Mononuclear cell (primary cell): Measurements from ENCODE around the gene CMTM8. TPM values are rescaled to one million over a fixed set of nuclear protein-coding genes. Genes with fewer than 3 reads are reported as not detected.

ENCODE experiments used
- H3K27me3 ChIP-seq: 2 replicates; pipeline ENCODE4 v1.6.0; 2011; ENCODE audit warnings: low read length, control low read depth; ENCODE audit not compliant: insufficient read depth
- H3K4me1 ChIP-seq: 2 replicates; pipeline ENCODE4 v1.5.1; 2011; ENCODE audit warnings: mild to moderate bottlenecking, low read length, control low read depth; ENCODE audit not compliant: insufficient read depth
- H3K4me3 ChIP-seq: 2 replicates; pipeline ENCODE4 v1.5.1; 2011; ENCODE audit warnings: mild to moderate bottlenecking, low read length, moderate library complexity
- H3K9me3 ChIP-seq: 2 replicates; pipeline ENCODE4 v1.5.1; 2011; ENCODE audit warnings: low read depth, mild to moderate bottlenecking, control low read depth, low read length
- total RNA-seq: library from RNA; depleted of rRNA; stranded (reverse); fragments of >200 nt; gene quantifications from one replicate; pipeline ENCODE4 v1.2.3, GENCODE V29; 2012

CMTM8 gene
- total RNA-seq, 1 donor = 2.9 TPM

DNA sequence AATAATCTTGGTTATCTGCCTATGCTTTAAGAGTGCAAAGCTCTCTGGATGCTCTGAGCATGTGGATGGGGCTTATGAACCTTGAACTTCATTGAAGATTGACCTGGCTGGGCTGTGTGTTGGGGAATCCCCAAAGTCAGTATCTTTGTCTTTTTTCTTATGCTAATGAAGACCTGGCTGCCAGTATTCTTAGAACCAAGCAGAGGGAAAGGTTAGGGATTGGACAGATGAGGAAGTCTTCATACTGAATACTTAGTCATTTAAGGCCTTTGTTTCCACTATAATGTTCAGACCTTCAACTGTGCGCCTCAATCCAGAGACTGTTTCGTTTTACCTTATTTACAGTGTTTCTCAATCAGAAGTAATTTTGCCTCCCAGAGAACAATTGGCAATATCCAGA is 110.7 kb downstream of the CMTM8 start:
- Histone ChIP-seq H3K4me1 (peaks cover 3% of the 10 kb centered on the region), H3K9me3 (no peaks in the 10 kb centered on the region), H3K27me3 (no peaks in the 10 kb centered on the region), H3K4me3 (no peak overlapping the region)

GRCh38 chr3:32352563-32352962 is 114.1 kb downstream of the CMTM8 start:
- H3K4me3 ChIP-seq = no peak overlapping the region

GRCh38 chr3:32353351-32353750 is 114.9 kb downstream of the CMTM8 start:
- Histone ChIP-seq H3K4me3 (no peak overlapping the region), H3K9me3 (no peaks in the 10 kb centered on the region), H3K4me1 (peaks cover 3% of the 10 kb centered on the region), H3K27me3 (no peaks in the 10 kb centered on the region)

More at GRCh38 chr3:32352563-32352962, 114.1 kb downstream of the CMTM8 start:
- H3K4me1 ChIP-seq = peaks cover 3% of the 10 kb centered on the region
- no peaks in the 10 kb centered on the region for H3K27me3 ChIP-seq
- no peaks in the 10 kb centered on the region for H3K9me3 ChIP-seq

GRCh38 chr3:32354362-32354778 is 115.9 kb downstream of the CMTM8 start:
- no peaks in the 10 kb centered on the region for H3K27me3 ChIP-seq

DNA sequence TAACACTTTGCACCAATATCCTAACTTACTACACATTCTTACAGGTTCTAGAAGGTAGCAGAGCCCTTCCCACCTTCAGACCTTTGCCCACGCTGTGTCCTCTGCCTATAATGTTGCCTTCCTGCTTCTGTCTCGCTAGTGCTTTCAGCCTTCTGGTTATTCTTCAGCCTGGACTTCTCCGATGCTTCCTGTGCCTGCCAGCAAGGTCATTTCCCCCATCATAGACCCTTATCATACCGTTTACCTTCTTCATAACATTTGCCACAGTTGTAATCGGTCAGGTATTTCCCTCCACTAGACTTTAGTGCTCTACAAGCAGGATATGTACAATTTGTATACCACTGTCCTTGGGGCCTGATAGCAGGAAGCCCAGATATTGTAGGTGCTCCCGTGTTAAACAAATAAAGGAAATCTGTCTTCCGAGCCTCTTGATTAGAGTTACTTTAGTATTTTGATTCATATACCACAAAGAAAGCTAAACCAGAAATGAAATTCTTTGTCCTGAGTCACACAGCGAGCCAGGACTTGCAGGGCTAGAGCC is 117.3 kb downstream of the CMTM8 start:
- Histone ChIP-seq H3K27me3 (no peaks in the 10 kb centered on the region), H3K9me3 (no peaks in the 10 kb centered on the region), H3K4me3 (no peak overlapping the region), H3K4me1 (peaks cover 3% of the 10 kb centered on the region)

More at GRCh38 chr3:32354362-32354778, 115.9 kb downstream of the CMTM8 start:
- Histone ChIP-seq H3K9me3 (no peaks in the 10 kb centered on the region), H3K4me1 (peaks cover 3% of the 10 kb centered on the region), H3K4me3 (no peak overlapping the region)

DNA sequence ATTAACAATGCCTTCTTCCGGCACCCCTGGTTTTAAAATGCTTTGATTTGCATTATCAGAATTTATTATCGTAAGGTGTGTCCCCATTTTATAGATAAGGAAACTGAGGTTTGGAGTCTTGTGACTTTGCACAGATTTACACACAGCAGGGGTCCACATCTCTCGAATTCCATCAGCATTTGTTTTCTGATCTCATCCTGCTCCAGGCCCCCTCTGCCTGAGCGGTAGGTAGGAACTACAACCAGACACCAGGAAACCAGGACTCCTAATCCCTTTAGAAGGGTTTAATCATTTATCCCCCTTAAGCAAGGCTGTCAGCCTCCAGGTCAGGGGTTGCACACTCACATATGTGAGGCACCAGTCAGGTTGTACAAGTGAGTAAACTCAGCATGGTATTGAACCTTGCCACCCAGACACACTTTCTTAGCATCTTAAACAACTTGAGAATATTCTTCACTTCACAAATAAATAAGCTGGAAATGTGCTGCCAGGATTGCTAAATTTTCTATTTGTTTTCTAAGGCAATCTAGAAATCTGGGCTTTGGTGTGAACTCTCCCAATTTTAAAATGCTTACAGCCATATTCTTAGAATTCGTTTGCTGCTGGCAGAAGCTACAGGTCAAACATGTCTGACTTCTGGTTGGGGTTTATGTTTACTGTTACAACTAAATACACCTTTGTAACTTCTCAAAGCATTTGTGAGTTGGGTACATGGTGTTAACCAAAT is 121.4 kb downstream of the CMTM8 start:
- Histone ChIP-seq H3K4me3 (no peak overlapping the region), H3K27me3 (no peaks in the 10 kb centered on the region), H3K4me1 (no peaks in the 10 kb centered on the region), H3K9me3 (no peaks in the 10 kb centered on the region)

DNA sequence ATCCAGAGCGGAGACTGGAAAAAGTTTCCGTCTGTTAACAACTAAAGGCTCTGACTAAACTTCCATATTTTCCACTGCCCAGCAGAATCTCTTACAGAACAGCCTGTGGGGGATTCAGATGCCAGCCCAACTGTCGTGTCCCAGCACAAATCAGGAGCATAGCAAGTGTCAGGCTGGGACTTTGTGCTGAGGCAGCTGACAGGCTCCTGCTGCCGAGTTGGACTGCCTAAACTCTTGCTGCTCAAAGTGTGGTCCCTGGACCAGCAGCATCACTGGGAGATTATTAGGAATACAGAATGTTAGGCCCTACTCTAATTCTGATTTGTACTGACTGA is 122.0 kb downstream of the CMTM8 start:
- Histone ChIP-seq H3K27me3 (no peaks in the 10 kb centered on the region), H3K9me3 (no peaks in the 10 kb centered on the region), H3K4me3 (no peak overlapping the region), H3K4me1 (no peaks in the 10 kb centered on the region)

DNA sequence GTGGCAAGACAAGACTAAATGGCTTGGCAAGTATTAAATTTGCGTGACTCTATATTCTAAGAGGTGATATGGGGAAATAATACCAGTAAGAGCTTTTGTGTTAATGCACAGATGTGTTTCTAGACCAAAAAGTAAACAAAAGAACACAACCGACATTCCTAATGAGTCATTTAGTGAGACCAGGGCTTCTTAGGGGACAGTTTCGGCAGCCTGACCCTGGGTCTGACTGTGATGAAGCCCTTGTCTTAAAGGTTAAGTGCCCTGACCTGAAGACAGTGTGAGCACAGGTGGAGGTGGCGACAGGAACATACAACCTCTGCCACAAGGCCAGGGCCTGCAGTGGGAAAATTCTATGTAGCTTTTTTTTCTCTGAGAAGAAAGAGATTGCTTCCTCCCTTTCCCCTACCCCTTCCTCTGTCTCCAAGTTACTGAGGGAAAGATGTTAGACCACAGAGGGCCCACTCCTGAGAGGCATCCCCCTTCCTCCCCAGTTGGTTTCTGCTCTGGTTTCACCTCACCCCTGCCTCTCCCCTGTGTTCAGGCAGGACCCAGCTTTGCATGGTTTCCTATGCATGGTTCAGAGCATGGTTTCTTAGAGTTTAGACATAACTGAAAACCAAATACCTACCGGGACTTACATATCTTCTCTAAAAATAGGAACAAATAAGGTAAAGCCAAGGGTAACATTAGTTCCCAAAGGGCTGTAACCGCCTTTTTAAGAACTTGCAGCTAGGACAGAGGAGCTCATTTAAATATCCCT is 128.3 kb downstream of the CMTM8 start:
- peaks cover 4% of the 10 kb centered on the region for H3K4me1 ChIP-seq
- no peaks in the 10 kb centered on the region for H3K9me3 ChIP-seq
- no peak overlapping the region for H3K4me3 ChIP-seq
- no peaks in the 10 kb centered on the region for H3K27me3 ChIP-seq

DNA sequence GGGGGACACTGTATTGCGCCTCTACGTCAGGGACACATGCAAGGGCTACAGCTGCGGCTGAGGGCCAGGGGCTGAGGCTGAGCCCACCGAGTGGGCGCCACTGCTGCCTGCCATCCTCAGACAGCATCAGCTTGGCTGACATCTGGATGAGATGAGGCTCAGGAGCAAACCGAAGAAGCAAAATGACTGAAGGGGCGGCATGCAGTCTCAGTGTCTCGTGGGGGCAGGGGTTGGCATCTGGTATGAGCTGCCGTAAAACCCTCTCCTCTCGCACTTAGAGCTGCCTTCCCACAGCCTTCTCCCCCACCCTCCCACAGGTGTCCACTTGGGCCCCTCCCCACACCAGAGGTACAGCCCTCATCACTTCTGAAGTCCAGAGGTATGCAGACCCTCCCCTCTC is 129.0 kb downstream of the CMTM8 start:
- Histone ChIP-seq H3K9me3 (no peaks in the 10 kb centered on the region), H3K27me3 (no peaks in the 10 kb centered on the region), H3K4me1 (peaks cover 4% of the 10 kb centered on the region), H3K4me3 (no peak overlapping the region)

GRCh38 chr3:32371461-32372212 is 133.2 kb downstream of the CMTM8 start:
- Histone ChIP-seq H3K27me3 (no peaks in the 10 kb centered on the region), H3K9me3 (no peaks in the 10 kb centered on the region), H3K4me1 (peaks cover 12% of the 10 kb centered on the region), H3K4me3 (no peak overlapping the region)

DNA sequence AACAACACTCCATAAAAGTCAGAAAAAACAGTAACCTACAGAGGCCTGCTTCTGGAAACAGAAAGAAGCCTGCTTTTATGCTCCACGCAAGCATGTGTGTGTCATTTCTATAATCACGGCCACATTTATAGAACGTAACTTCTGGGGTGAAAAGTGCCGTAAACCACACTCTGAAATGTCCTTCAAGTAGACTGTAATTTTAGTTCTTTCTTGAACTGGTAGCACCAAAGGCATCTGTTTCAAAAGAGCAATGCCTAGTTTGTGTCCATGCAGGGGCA is 133.7 kb downstream of the CMTM8 start:
- H3K4me1 ChIP-seq = peaks cover 12% of the 10 kb centered on the region
- H3K9me3 ChIP-seq = no peaks in the 10 kb centered on the region
- no peak overlapping the region for H3K4me3 ChIP-seq
- H3K27me3 ChIP-seq = no peaks in the 10 kb centered on the region

- Histone ChIP-seq H3K27me3 (no peaks in the 10 kb centered on the region), H3K4me3 (no peak overlapping the region), H3K4me1 (peaks cover 12% of the 10 kb centered on the region), H3K9me3 (no peaks in the 10 kb centered on the region)
These were observed 134.8 kb downstream of the CMTM8 start for GRCh38 chr3:32373276-32373675.

GRCh38 chr3:32373844-32374243 is 135.4 kb downstream of the CMTM8 start:
- H3K4me1 ChIP-seq = peaks cover 12% of the 10 kb centered on the region

DNA sequence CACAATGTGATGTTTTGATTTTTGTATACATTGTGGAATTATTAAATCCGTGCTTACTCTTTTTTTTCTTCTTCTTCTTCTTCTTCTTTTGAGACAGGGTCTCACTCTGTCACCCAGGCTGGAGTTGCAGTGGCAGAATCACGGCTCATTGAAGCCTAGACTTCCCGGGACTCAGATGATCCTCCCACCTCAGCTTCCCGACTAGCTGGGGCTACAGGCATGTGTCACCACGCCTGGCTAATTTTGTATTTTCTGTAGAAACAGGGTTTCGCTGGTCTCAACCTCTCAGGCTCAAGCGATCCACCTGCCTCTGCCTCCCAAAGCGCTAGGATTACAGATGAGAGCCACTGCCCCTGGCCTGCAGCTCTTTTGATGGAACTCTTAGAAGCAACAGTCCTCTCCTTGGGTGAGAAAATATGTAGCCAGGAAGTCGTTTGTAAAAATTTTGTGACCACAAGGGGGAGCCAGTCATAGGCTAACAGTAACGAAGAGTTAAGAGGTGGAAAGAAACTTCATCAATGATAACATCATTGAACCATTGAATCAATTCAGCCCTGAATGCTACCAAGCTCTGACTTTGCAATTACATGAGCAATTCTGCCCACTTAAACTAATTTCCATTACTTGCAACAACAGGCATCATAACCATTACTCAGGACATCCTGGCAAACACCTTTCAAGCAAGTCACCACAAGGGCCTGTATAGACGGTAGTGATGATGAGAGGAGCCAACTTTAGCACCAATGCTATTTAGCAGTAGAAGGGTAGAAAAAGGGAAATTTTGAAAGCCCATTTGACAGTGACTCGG is 136.5 kb downstream of the CMTM8 start:
- H3K4me3 ChIP-seq = no peak overlapping the region
- H3K4me1 ChIP-seq = peaks cover 12% of the 10 kb centered on the region
- no peaks in the 10 kb centered on the region for H3K9me3 ChIP-seq
- H3K27me3 ChIP-seq = no peaks in the 10 kb centered on the region

More at GRCh38 chr3:32373844-32374243, 135.4 kb downstream of the CMTM8 start:
- Histone ChIP-seq H3K27me3 (no peaks in the 10 kb centered on the region), H3K4me3 (no peak overlapping the region), H3K9me3 (no peaks in the 10 kb centered on the region)

GRCh38 chr3:32375596-32375930 is 137.1 kb downstream of the CMTM8 start:
- peaks cover 12% of the 10 kb centered on the region for H3K4me1 ChIP-seq
- H3K4me3 ChIP-seq = no peak overlapping the region
- no peaks in the 10 kb centered on the region for H3K27me3 ChIP-seq
- H3K9me3 ChIP-seq = no peaks in the 10 kb centered on the region
